ENCODE results near the gene RAMP1.

DNA sequence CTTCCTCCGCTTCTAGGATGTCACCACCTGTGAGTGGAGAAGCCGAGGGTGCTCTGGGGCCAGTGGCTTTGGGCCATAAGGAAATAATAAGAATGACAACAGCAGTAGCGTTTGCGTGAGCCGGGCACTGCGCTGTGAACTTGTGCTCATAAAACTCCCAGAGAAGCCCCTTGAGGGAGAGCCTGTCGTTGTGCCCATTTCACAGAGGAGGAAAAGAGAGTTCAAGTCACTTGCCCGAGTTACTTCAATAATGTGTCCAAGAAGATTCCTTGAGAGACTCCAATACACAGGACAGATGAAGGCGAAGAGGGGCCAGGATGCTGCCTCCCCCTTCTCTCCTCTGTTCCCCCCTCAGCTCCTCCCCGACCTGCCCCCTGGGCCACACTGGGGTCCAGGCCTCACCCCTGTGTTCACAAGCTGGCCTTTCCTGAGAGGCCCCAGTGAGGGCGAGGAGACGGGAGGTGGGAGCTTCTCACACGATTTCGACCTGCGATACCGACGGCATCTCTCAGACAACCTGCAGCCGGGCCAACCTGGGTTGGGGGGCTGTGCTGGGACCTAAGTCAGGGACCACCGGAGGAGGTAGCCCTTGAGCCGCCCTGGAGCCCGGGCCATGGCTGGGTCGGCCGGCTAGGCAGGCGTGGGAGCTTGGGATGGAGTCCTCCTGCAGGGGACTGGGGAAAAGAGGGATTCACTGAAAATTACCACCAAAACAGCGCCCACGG is 53.9 kb downstream of the RAMP1 start:
- TF ChIP-seq, protein P1, sequence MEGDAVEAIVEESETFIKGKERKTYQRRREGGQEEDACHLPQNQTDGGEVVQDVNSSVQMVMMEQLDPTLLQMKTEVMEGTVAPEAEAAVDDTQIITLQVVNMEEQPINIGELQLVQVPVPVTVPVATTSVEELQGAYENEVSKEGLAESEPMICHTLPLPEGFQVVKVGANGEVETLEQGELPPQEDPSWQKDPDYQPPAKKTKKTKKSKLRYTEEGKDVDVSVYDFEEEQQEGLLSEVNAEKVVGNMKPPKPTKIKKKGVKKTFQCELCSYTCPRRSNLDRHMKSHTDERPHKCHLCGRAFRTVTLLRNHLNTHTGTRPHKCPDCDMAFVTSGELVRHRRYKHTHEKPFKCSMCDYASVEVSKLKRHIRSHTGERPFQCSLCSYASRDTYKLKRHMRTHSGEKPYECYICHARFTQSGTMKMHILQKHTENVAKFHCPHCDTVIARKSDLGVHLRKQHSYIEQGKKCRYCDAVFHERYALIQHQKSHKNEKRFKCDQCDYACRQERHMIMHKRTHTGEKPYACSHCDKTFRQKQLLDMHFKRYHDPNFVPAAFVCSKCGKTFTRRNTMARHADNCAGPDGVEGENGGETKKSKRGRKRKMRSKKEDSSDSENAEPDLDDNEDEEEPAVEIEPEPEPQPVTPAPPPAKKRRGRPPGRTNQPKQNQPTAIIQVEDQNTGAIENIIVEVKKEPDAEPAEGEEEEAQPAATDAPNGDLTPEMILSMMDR (IDR thresholded peaks at IDR 0.05) = no peak
- TF ChIP-seq POLR2A (IDR thresholded peaks at IDR 0.05) = no peak
